PFSK-1 (cell line): Measurements from ENCODE around the gene TNFRSF17.

Experiments used
- REST ChIP-seq, 2 experiments: IDR thresholded peaks; 2 replicates each; pipeline versions ENCODE4 v1.6.1 to v1.8.0; 2011 to 2012; ENCODE audit warnings: low read depth in 2 of 2, low read length in 2 of 2, control low read depth in 1 of 2, inconsistent platforms in 1 of 2, mild to moderate bottlenecking in 1 of 2, moderate library complexity in 1 of 2; ENCODE audit not compliant: insufficient read depth in 1 of 2
- SIN3A ChIP-seq: IDR thresholded peaks from 2 replicates; pipeline ENCODE4 v1.6.1; 2012; ENCODE audit warnings: mild to moderate bottlenecking, low read length, moderate library complexity, borderline replicate concordance; ENCODE audit not compliant: insufficient read depth

GRCh38 chr16:11979013-11979672, 14.1 kb downstream of the TNFRSF17 start:
- TF ChIP-seq REST (IDR thresholded peaks at IDR 0.05; ENCODE audit: insufficient read depth in 1 of 2, low read depth in 2 of 2, low read length in 2 of 2) (no peak), SIN3A (no peak)
